ENCODE data around the gene STK38L.

The STK38L gene

DNA sequence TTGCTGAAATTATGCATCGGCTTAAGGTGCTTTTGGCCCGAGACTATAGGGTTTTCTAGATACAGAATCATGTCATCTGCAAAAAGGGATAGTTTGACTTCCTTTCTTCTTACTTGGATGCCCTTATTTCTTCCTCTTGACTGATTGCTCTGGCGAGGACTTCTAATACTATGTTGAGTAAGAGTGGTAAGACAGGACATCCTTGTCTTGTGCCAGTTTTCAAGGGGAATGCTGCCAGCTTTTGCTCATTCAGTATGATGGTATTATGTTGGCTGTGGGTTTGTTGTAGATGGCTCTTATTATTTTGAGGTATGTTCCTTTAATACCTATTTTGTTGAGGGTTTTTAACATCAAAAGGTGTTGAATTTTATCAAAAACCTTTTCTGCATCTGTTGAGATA lies 96.9 kb downstream of the STK38L start:
- DNase-seq (no peak), ATAC-seq (ENCODE audit: insufficient read depth, low read depth) (no peak)
- H3K4me1 ChIP-seq (ENCODE audit: insufficient read depth, low read length), result no peaks in the 10 kb centered on the region
- no peaks in the 10 kb centered on the region for H4K20me1 ChIP-seq (ENCODE audit: insufficient read depth, low read length)
- no peak for TF ChIP-seq CTCF (IDR thresholded peaks at IDR 0.05; ENCODE audit: borderline replicate concordance, extremely low read depth, low read length, poor library complexity, severe bottlenecking)
- TF ChIP-seq EZH2 (IDR thresholded peaks at IDR 0.05; ENCODE audit: borderline replicate concordance, low read depth, low read length, severe bottlenecking), result no peak
- no peak overlapping the region for H3K4me2 ChIP-seq (ENCODE audit: insufficient read depth, low read length)
- no peak overlapping the region for H3K27ac ChIP-seq (ENCODE audit: low read length)
- H3K36me3 ChIP-seq (ENCODE audit: insufficient read depth, low read length), result no peaks in the 10 kb centered on the region
- H2AFZ ChIP-seq (ENCODE audit: low read depth, low read length), result no peak overlapping the region
- H3K4me3 ChIP-seq (ENCODE audit: low read depth in 1 of 2, low read length in 2 of 2), result no peak overlapping the region
- H3K27me3 ChIP-seq (ENCODE audit: insufficient read depth, low read length, poor library complexity), result peaks cover 8% of the 10 kb centered on the region
- H3K9ac ChIP-seq (ENCODE audit: low read depth, low read length), result no peak overlapping the region
- no peaks in the 10 kb centered on the region for H3K79me2 ChIP-seq (ENCODE audit: insufficient read depth, low read length)
- H3K9me3 ChIP-seq (ENCODE audit: insufficient read depth, low read length, severe bottlenecking), result no peaks in the 10 kb centered on the region

GRCh38 chr12:27342536-27342935 lies 98.5 kb downstream of the STK38L start:
- H3K4me1 ChIP-seq (ENCODE audit: insufficient read depth, low read length), result no peaks in the 10 kb centered on the region
- no peaks in the 10 kb centered on the region for H3K79me2 ChIP-seq (ENCODE audit: insufficient read depth, low read length)
- TF ChIP-seq EZH2 (IDR thresholded peaks at IDR 0.05; ENCODE audit: borderline replicate concordance, low read depth, low read length, severe bottlenecking) (no peak), CTCF (IDR thresholded peaks at IDR 0.05; ENCODE audit: borderline replicate concordance, extremely low read depth, low read length, poor library complexity, severe bottlenecking) (no peak)
- H3K4me2 ChIP-seq (ENCODE audit: insufficient read depth, low read length), result no peak overlapping the region
- H3K9ac ChIP-seq (ENCODE audit: low read depth, low read length), result no peak overlapping the region
- no peak overlapping the region for H2AFZ ChIP-seq (ENCODE audit: low read depth, low read length)
- H3K27me3 ChIP-seq (ENCODE audit: insufficient read depth, low read length, poor library complexity), result peaks cover 4% of the 10 kb centered on the region
- H3K36me3 ChIP-seq (ENCODE audit: insufficient read depth, low read length), result no peaks in the 10 kb centered on the region
- H3K9me3 ChIP-seq (ENCODE audit: insufficient read depth, low read length, severe bottlenecking), result no peaks in the 10 kb centered on the region
- ATAC-seq (ENCODE audit: insufficient read depth, low read depth) (no peak), DNase-seq (no peak)
- H4K20me1 ChIP-seq (ENCODE audit: insufficient read depth, low read length), result no peaks in the 10 kb centered on the region
- no peak overlapping the region for H3K27ac ChIP-seq (ENCODE audit: low read length)
- no peak overlapping the region for H3K4me3 ChIP-seq (ENCODE audit: low read depth in 1 of 2, low read length in 2 of 2)

- Histone ChIP-seq H3K79me2 (ENCODE audit: insufficient read depth, low read length) (no peaks in the 10 kb centered on the region), H3K27ac (ENCODE audit: low read length) (no peak overlapping the region), H3K9me3 (ENCODE audit: insufficient read depth, low read length, severe bottlenecking) (no peaks in the 10 kb centered on the region), H3K4me1 (ENCODE audit: insufficient read depth, low read length) (no peaks in the 10 kb centered on the region), H2AFZ (ENCODE audit: low read depth, low read length) (no peak overlapping the region), H3K4me3 (ENCODE audit: low read depth in 1 of 2, low read length in 2 of 2) (no peak overlapping the region), H3K27me3 (ENCODE audit: insufficient read depth, low read length, poor library complexity) (peaks cover 2% of the 10 kb centered on the region), H3K4me2 (ENCODE audit: insufficient read depth, low read length) (no peak overlapping the region), H4K20me1 (ENCODE audit: insufficient read depth, low read length) (no peaks in the 10 kb centered on the region), H3K9ac (ENCODE audit: low read depth, low read length) (no peak overlapping the region), H3K36me3 (ENCODE audit: insufficient read depth, low read length) (no peaks in the 10 kb centered on the region)
- DNase-seq (no peak), ATAC-seq (ENCODE audit: insufficient read depth, low read depth) (no peak)
- TF ChIP-seq EZH2 (IDR thresholded peaks at IDR 0.05; ENCODE audit: borderline replicate concordance, low read depth, low read length, severe bottlenecking), result no peak
- TF ChIP-seq CTCF (IDR thresholded peaks at IDR 0.05; ENCODE audit: borderline replicate concordance, extremely low read depth, low read length, poor library complexity, severe bottlenecking), result no peak
Measured at GRCh38 chr12:27343255-27344000, 99.3 kb downstream of the STK38L start.
